ENCODE measurements around the gene POU2AF3.

The POU2AF3 gene

GRCh38 chr11:111327908-111328624 lies 29.7 kb downstream of the POU2AF3 start:
- no peak for DNase-seq (ENCODE audit: low read depth in 2 of 2)

DNA sequence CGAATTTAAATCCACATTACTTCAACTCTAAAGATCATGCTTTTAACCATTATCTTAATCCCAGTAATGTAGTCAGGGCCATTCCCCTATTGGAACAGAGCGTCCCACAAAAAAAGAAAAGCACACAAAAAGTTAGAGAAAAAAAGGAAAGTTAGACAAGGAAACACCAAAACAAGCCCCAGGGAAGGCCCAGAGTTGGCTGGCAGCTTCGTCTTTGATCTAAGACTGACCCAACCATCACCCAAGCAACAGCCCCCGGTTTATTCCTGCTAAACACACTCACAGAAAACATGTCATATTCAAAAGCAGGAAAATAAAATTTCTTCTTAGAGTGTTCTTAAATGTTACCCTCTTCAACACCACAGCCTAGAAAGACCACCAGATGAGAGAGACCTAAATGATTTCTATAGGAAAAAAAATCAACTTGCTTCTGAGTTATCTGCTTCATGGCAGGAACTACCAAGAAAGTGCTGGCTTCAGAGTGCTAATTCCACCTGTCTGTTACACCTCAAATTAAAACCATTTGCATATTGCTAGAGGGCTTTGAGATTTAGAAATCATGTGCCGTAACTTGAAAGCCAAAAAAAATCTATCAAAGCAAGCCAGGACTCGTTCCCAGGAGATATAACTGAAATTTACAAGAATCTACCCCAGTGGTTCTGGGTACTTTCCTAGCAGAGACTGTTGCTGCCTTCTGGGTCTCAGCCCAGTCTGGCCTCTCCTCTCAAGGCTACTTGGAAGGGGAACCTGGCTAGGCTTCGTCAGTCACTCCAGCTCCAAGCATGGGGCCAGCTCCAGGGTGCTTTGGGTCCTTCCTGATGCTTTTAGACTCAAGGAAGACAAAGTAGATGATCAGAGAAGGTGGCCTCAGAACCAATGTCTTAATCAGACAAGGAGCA lies 31.2 kb downstream of the POU2AF3 start:
- no peak for DNase-seq (ENCODE audit: low read depth in 2 of 2)

DNA sequence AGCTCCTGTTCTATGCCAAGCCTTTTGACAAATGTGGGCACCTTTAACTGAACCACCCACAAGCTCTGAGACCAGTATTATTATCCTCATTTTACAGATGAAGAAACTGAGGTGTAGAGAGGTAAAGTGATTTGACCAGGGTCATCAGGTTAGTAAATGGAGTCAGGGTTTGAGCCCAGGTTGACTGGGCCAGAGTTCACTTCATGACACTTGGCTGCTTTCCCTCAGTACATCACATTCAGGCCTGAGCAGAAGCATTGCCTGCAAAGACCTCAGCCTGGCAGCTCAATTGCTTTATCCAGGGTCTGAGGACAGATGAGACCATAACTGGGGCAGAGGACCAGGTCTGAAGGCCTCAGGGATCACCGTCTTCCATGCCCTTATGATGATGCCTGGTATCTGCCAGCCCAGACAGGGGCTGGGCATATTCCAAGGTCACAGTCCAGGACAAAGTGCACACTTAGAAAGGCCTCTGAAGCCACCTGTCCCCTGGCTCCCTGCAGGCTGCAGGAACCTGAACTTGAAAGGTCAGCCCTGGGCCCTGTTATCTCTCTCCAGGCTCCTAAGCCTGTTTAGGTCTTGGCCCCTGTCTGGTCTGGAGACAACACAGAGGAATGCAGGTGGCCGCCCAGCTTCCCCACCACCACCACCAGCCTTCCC lies 32.0 kb downstream of the POU2AF3 start:
- no peak for DNase-seq (ENCODE audit: low read depth in 2 of 2)

GRCh38 chr11:111331711-111332479 lies 33.5 kb downstream of the POU2AF3 start:
- DNase-seq (ENCODE audit: low read depth in 2 of 2): no peak

GRCh38 chr11:111334532-111335502 lies 36.5 kb downstream of the POU2AF3 start:
- DNase-seq (ENCODE audit: low read depth in 2 of 2): no peak

DNA sequence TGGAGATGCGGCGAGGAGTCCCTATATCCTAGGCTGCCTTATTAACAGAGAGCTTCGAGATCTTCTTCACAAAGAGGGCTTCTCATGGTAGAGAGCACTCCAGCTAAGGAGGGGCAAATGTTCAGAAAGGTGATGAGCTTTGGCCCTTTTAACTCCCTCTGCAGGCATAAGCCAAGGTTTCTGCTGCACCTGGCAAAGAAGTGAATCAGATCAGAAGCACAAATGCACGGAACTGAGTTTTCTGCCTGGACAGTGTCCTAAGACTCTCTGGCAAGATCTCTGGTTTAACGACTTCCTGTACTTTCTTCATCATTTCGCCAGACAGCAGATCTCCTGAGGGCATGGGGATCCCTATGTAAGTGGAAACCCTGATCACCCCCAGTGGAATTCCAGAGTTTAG lies 37.2 kb downstream of the POU2AF3 start:
- DNase-seq (ENCODE audit: low read depth in 2 of 2): no peak

- no peak for DNase-seq (ENCODE audit: low read depth in 2 of 2)
Measured at GRCh38 chr11:111336062-111336461, 37.7 kb downstream of the POU2AF3 start.

DNA sequence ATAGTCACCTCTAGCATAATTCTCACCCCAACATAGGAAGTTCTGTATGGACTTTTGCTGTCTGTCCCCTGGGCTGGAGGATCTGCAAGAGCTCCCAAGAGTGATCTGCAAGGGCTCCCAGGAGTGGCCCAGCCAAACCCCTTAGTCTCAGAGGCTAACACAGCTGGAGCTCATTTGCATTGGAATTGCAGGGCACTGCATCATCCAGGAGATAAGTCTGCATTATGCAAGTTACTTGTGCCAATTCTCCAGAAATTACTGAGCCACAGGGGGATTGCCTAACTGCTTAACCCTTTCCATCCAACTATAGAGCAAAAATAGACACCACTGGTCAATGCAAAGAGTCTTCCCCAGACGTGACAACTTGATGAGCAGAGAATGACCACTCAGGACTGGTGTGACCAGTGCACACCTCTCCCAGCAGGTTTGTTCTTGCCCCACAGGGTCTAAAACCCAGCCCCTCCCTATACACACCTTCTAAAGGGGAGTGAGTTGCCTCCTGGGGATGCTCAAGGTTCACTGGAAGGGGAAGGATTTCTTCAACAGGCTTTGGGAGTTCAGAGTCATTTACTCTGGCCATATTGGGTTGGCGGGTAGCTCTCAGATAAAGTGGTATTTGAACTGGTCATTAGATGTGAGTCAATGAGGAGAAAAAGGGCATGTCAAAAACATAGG lies 38.4 kb downstream of the POU2AF3 start:
- DNase-seq (ENCODE audit: low read depth in 2 of 2): no peak

DNA sequence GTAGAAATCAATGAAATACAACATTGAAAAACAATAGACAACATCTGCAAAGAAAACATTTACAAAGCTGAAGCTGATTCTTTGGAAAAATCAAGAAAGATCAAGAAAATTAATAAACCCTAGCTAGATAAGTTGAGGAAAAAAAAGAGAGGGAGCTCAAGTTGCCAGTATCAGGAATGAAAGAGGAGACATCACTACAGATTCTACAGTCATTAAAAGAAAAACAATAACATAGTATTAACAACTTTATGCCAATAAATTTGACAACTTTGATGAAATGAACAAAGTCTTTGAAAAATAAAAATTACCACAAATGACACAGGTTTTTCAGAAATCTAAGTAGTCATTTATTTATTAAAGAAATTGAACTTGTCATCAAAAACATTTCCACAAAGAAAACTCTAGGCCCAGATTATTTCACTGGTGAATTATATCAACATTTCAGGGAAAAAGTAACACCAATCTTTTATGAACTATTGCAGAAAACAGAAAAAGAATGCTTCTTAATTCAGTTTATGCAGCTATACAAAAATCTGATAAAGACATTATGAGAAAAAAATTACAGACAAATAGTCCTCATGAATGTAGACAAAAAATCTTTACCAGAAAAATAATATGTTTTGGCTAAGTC lies 41.5 kb downstream of the POU2AF3 start:
- no peak for DNase-seq (ENCODE audit: low read depth in 2 of 2)

- DNase-seq (ENCODE audit: low read depth in 2 of 2): no peak
Measured at GRCh38 chr11:111342329-111342728, 44.0 kb downstream of the POU2AF3 start.

DNA sequence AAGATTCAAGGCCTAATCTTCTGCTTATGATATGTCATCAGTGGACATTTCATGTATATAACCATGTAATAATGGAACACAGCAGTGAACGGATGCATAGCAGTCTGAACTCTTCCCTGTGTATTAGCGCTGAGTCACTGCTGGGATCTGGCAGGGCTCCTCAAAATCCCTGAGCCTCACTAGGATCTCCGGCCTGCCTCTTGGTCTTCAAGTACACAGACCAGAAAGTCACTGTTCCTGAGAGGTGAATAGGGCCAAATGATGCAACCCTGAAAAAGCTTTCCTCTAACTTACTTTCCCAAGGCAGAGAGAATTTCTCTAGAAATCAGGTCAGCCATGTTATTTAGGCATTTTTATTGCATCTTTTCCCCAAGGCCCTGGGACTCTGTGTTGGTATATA lies 45.7 kb downstream of the POU2AF3 start:
- DNase-seq (ENCODE audit: low read depth in 2 of 2): no peak

DNA sequence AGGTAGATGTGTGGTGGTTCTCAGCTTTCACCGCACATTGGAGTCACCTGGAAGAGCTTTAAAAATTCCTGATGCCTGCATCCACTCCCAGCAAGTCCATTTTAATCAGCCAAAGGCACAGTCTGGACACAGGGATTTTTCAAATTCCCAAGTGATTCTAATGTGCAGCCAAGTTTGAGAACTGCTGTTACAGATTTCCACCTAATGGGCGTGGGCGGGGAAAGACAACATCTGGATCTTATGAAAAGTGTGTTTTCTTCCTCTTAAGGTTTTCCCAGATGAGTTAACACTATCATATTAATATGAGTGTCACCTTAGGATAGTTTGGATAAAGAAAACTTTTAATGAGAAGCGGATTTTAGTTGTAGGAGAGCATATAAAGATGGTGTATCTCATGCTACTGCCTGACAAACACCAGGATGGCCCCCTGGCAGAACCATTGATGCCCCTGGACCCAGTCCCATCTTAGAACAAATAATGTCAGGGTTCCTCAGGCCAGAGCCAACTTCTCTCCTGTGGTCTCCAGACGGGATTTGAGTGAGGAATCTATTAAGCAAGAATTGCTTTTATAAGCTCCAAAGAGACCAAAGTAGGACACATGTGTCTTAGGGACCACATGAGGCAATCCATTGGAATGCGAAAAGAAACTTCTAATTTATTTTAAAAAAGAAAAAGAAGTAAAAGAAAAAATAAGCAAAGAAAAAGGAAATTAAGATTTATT lies 48.8 kb downstream of the POU2AF3 start:
- DNase-seq (ENCODE audit: low read depth in 2 of 2): no peak

DNA sequence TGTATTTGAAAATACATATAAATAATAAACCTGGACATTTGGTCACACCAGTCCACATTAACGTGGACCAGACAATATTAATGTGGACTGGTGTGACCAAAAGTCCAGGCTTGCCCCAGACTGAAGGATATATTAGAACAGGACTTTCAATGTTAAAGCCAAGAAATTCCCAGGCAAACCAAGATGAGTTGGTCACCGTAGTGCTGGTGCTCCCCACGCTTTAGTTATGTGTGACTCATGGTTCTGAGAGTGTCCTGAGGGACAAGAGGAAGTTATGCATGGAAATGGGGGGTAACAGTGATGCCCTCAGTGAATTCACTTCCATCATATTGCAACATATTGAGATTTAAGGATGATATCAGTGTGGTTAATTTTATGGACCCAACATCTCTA lies 49.4 kb downstream of the POU2AF3 start:
- no peak for DNase-seq (ENCODE audit: low read depth in 2 of 2)

GRCh38 chr11:111348147-111348546 lies 49.8 kb downstream of the POU2AF3 start:
- DNase-seq (ENCODE audit: low read depth in 2 of 2): no peak

GRCh38 chr11:111349191-111349695 lies 50.9 kb downstream of the POU2AF3 start:
- DNase-seq (ENCODE audit: low read depth in 2 of 2): no peak

GRCh38 chr11:111350811-111351210 lies 52.5 kb downstream of the POU2AF3 start:
- DNase-seq (ENCODE audit: low read depth in 2 of 2): no peak

DNA sequence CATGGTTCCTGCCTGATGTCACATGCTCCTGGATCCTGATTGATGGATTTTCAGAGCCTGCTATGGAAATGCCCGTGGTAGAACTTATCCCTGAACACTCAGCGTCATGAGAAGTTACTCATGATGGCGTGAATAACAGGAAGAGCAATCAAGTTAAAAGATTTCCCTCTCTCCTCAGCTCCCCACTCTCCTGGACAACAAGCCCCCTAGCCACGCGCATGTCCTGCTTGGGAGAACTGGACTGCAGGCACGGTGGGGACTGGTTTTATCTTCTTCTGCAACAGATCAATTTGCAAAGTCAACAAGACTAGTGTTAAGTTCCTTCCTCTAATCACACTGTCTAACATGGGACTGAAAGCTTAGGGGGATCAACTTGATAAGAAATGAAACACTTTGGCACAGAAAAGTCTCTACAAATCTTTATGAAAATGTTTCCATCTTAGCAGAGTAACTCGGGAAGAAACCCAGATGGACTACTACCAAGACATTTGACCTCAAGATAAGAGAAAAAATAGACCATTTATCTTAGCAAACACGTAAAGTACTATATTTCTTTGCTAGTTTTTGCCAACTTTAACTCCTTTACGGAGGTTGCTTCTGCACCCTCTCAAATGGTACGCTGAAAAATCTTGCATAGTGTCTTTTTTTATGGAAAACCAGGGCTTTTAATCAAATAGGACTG lies 53.2 kb downstream of the POU2AF3 start:
- no peak for DNase-seq (ENCODE audit: low read depth in 2 of 2)

DNA sequence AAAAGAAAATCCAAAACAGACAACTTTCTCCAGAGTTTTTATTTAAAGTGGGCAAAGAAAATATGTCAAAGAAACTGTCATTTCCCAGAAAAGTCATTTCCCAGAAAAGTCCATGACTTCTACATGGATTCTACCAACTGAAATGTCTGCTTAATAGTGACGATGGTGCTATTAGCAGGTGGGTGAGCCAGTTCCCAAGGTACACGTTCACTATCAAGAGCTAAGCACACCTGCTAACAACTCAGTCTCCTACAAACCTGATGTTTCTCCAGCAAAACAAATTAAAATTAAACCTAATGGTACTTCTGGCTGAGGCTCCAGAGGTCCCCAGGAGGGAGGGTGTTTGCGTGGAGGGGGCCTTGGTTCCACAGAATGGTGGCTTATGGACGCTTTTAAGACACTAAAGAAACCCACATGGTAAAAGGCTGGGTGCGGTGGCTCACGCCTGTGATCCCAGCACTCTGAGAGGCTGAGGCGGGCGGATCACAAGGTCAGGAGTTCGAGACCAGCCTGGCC lies 53.9 kb downstream of the POU2AF3 start:
- no peak for DNase-seq (ENCODE audit: low read depth in 2 of 2)

All from stimulated activated CD4-positive, alpha-beta T cell treated with anti-CD3 and anti-CD28 coated beads, Interleukin-4, amount 100 ng/mL, for 48 hours (primary cell).